ENCODE data around the gene ULBP1.
"Not testable (repeated sequence)": the region's sequence is repeated elsewhere in the genome, so short reads cannot be mapped to it uniquely, and the experiment has no call there.

ULBP1 gene

GRCh38 chr6:150016324-150017185, 52.8 kb downstream of the ULBP1 start:
- DNase-seq (ENCODE audit: low read depth): peak; percentile 45
- peak; percentile 49 for TF ChIP-seq CTCF (IDR thresholded peaks at IDR 0.05; ENCODE audit: low read depth, low read length, missing control alignments)
- no peak overlapping the region for H3K4me3 ChIP-seq (ENCODE audit: low read depth, low read length)
- in situ Hi-C loops (cut with HindIII; ENCODE audit: low sequenced_read_pairs): no loop called here

- peak; percentile 6 for TF ChIP-seq CTCF (IDR thresholded peaks at IDR 0.05; ENCODE audit: low read depth, low read length, missing control alignments)
- DNase-seq (ENCODE audit: low read depth); H3K4me3 ChIP-seq (ENCODE audit: low read depth, low read length); in situ Hi-C loops (cut with HindIII; ENCODE audit: low sequenced_read_pairs): not testable (repeated sequence)
Measured at GRCh38 chr6:150017186-150017521, 53.4 kb downstream of the ULBP1 start.

DNA sequence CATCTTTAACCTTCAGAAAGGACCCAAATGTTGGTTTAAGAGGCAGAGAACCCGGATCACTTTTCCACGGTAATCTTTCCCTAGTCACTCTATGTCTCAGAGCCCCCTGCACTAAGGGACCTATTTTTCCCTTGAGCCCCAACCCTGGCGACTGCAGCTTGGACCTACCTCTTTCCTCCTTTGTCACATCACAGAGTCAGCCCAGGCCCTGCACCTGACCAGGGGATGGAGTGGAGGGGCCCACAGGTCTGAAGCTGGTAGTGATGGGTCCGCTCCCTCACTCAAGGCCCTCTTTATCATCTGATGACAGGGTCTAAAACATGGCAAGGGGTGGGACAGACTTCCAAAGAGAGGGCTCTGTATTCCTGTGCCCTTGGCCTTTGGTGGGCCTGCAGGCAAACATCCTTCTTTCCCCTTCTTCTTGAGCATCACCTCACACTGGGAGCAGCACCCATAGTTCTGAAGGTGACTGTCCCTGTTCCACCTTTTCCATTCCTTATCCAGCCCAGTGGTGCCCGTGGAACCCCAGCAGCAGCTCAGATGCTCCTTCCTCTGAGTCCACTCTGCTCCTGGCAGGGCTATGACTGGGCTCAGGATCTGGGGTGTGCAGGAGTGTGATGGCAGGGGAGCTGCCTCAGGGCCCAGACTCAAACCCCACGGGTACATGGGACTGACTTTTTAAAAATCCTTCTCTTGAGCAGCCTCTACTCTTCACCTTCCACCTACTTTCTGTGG, 55.3 kb downstream of the ULBP1 start:
- no peak for TF ChIP-seq CTCF (IDR thresholded peaks at IDR 0.05; ENCODE audit: low read depth, low read length, missing control alignments)
- no peak overlapping the region for H3K4me3 ChIP-seq (ENCODE audit: low read depth, low read length)
- in situ Hi-C loops (cut with HindIII; ENCODE audit: low sequenced_read_pairs): no loop called here
- DNase-seq (ENCODE audit: low read depth): no peak

DNA sequence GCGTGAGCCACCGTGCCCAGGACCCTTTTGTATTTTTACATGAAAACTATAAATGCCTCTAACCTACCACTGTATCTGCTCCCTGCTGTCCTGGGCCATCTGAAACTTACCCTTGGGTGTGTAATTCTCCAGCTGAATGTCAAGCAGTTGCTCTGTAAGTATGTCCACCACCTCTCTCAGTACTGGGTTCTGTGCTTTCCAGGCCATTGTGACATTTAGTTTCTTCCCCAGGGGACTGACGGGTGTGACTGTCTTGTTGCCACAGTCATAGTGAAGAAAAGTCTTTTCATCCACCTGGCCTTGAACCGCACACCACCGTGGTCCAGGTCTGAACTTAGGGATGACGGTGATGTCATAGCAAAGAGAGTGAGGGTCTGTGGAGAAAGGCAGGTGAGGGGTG, 58.1 kb downstream of the ULBP1 start:
- H3K4me3 ChIP-seq (ENCODE audit: low read depth, low read length); in situ Hi-C loops (cut with HindIII; ENCODE audit: low sequenced_read_pairs); DNase-seq (ENCODE audit: low read depth): not testable (repeated sequence)
